ENCODE measurements around the gene ADAMTS4.

The ADAMTS4 gene, protein sequence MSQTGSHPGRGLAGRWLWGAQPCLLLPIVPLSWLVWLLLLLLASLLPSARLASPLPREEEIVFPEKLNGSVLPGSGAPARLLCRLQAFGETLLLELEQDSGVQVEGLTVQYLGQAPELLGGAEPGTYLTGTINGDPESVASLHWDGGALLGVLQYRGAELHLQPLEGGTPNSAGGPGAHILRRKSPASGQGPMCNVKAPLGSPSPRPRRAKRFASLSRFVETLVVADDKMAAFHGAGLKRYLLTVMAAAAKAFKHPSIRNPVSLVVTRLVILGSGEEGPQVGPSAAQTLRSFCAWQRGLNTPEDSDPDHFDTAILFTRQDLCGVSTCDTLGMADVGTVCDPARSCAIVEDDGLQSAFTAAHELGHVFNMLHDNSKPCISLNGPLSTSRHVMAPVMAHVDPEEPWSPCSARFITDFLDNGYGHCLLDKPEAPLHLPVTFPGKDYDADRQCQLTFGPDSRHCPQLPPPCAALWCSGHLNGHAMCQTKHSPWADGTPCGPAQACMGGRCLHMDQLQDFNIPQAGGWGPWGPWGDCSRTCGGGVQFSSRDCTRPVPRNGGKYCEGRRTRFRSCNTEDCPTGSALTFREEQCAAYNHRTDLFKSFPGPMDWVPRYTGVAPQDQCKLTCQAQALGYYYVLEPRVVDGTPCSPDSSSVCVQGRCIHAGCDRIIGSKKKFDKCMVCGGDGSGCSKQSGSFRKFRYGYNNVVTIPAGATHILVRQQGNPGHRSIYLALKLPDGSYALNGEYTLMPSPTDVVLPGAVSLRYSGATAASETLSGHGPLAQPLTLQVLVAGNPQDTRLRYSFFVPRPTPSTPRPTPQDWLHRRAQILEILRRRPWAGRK

DNA sequence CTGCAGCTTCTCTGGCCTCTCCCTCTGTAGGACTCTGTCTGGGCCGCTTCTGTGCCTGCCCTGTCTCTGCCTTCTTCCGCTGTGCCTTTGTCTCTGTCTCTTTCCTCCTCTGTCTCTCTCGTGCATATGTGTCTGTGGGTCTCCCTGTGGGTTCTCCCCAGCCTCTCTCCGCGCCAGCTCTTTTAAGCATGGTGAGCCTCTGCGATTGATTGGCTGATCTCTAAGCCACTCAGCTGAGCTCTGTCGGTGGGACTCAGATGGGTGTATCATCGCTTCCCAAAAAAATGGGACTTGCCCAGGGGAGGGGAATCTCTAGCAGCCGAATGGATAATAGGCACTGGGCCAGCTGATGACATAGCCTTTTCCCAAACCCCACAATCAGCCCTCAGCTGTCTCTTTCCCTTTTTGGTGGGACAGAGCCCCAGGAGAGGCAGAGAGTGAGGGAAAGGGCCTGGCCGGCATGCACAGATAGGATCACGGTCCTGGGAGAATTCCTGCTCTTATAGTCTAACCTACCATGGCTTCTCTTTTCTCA, at the start of gene ADAMTS4:
TSS of gene ADAMTS4 (minus strand) at position 158 of the 535 bp plus-strand sequence. CDS start 427 bp downstream, outside the sequence.
- TF ChIP-seq EZH2phosphoT487 (IDR thresholded peaks at IDR 0.05; ENCODE audit: low read depth) = no peak
- no peak for TF ChIP-seq CTCF (IDR thresholded peaks at IDR 0.05; ENCODE audit: low read depth, low read length)
- Histone ChIP-seq H3K4me3 (ENCODE audit: low read length) (no peak within 1 kb of the TSS), H4K20me1 (ENCODE audit: insufficient read depth, low read length) (no peaks in the 10 kb centered on the region), H3K4me1 (ENCODE audit: low read length) (peaks cover 46% of the 10 kb centered on the region), H3K9ac (ENCODE audit: low read length) (no peak within 1 kb of the TSS), H3K36me3 (replicated peaks; ENCODE audit: low read depth, low read length) (peaks cover 3% of the 10 kb centered on the region), H3K4me2 (ENCODE audit: low read length) (no peak within 1 kb of the TSS), H3K27me3 (ENCODE audit: low read depth, low read length) (no peaks in the 10 kb centered on the region), H3K9me3 (ENCODE audit: insufficient read depth, low read length) (no peaks in the 10 kb centered on the region), H3K27ac (ENCODE audit: low read length) (no peak within 1 kb of the TSS), H3K79me2 (ENCODE audit: low read length) (peaks cover 17% of the 10 kb centered on the region), H2AFZ (ENCODE audit: low read depth, low read length) (no peak within 1 kb of the TSS)

DNA sequence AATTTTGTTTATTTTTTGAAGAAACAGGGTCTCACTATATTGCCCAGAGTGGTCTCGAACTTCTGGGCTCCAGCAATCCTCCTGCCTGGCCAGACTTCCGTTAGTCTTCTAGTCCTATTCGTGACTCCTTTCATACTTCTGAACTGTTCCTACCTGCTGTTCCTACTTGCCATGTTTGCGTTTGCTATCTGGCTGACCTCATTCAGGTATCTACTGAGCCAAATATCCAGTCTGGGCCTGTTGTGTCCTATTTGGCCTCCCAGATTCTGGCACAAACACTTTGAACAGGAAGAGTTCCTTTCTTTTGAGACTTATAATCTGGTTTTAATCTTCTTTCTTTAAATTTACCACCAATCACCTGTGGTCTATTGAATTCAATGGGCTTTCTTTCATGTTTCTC, 46.0 kb upstream of the ADAMTS4 start:
- Histone ChIP-seq H3K4me3 (ENCODE audit: low read length) (no peak overlapping the region), H3K4me1 (ENCODE audit: low read length) (peaks cover 8% of the 10 kb centered on the region; the same call in 1 of the 2 replicates), H3K36me3 (replicated peaks; ENCODE audit: low read depth, low read length) (no peaks in the 10 kb centered on the region), H3K9ac (ENCODE audit: low read length) (no peak overlapping the region), H3K79me2 (ENCODE audit: low read length) (no peaks in the 10 kb centered on the region), H3K9me3 (ENCODE audit: insufficient read depth, low read length) (no peaks in the 10 kb centered on the region), H4K20me1 (ENCODE audit: insufficient read depth, low read length) (no peaks in the 10 kb centered on the region), H3K27me3 (ENCODE audit: low read depth, low read length) (no peaks in the 10 kb centered on the region), H2AFZ (ENCODE audit: low read depth, low read length) (no peak overlapping the region), H3K27ac (ENCODE audit: low read length) (no peak overlapping the region), H3K4me2 (ENCODE audit: low read length) (no peak overlapping the region)
- TF ChIP-seq EZH2phosphoT487 (IDR thresholded peaks at IDR 0.05; ENCODE audit: low read depth) (no peak), CTCF (IDR thresholded peaks at IDR 0.05; ENCODE audit: low read depth, low read length) (no peak)

GRCh38 chr1:161242313-161242712, 43.5 kb upstream of the ADAMTS4 start:
- H3K36me3 ChIP-seq (replicated peaks; ENCODE audit: low read depth, low read length) = no peaks in the 10 kb centered on the region
- H3K4me1 ChIP-seq (ENCODE audit: low read length) = peaks cover 8% of the 10 kb centered on the region; the same call in 1 of the 2 replicates
- H3K79me2 ChIP-seq (ENCODE audit: low read length) = no peaks in the 10 kb centered on the region
- no peak overlapping the region for H3K9ac ChIP-seq (ENCODE audit: low read length)
- no peak overlapping the region for H3K4me3 ChIP-seq (ENCODE audit: low read length)
- TF ChIP-seq EZH2phosphoT487 (IDR thresholded peaks at IDR 0.05; ENCODE audit: low read depth) = no peak
- TF ChIP-seq CTCF (IDR thresholded peaks at IDR 0.05; ENCODE audit: low read depth, low read length) = no peak
- H3K27ac ChIP-seq (ENCODE audit: low read length) = no peak overlapping the region
- no peaks in the 10 kb centered on the region for H4K20me1 ChIP-seq (ENCODE audit: insufficient read depth, low read length)
- no peak overlapping the region for H2AFZ ChIP-seq (ENCODE audit: low read depth, low read length)
- no peaks in the 10 kb centered on the region for H3K9me3 ChIP-seq (ENCODE audit: insufficient read depth, low read length)
- H3K27me3 ChIP-seq (ENCODE audit: low read depth, low read length) = no peaks in the 10 kb centered on the region
- no peak overlapping the region for H3K4me2 ChIP-seq (ENCODE audit: low read length)

- Histone ChIP-seq H3K79me2 (ENCODE audit: low read length) (no peaks in the 10 kb centered on the region), H3K4me2 (ENCODE audit: low read length) (no peak overlapping the region), H3K27ac (ENCODE audit: low read length) (no peak overlapping the region), H3K9me3 (ENCODE audit: insufficient read depth, low read length) (no peaks in the 10 kb centered on the region), H3K4me1 (ENCODE audit: low read length) (peaks cover 8% of the 10 kb centered on the region; the same call in 1 of the 2 replicates), H2AFZ (ENCODE audit: low read depth, low read length) (no peak overlapping the region), H3K36me3 (replicated peaks; ENCODE audit: low read depth, low read length) (no peaks in the 10 kb centered on the region), H3K9ac (ENCODE audit: low read length) (no peak overlapping the region), H3K27me3 (ENCODE audit: low read depth, low read length) (no peaks in the 10 kb centered on the region), H3K4me3 (ENCODE audit: low read length) (no peak overlapping the region), H4K20me1 (ENCODE audit: insufficient read depth, low read length) (no peaks in the 10 kb centered on the region)
- TF ChIP-seq EZH2phosphoT487 (IDR thresholded peaks at IDR 0.05; ENCODE audit: low read depth) = no peak
- TF ChIP-seq CTCF (IDR thresholded peaks at IDR 0.05; ENCODE audit: low read depth, low read length) = no peak
Observed at GRCh38 chr1:161241682-161242081, 42.8 kb upstream of the ADAMTS4 start.

Measured in OCI-LY3 (cell line).